ENCODE measurements around the gene LTBP1. TPM values are rescaled to one million over a fixed set of nuclear protein-coding genes. Genes with fewer than 3 reads are reported as not detected.

The LTBP1 gene
- total and polyA plus RNA-seq, 2 donors (not counting 1 experiment from before 2014, with no cell fraction given) = 0.69 TPM; not detected in 1

- H3K4me3 Mint-ChIP-seq = no peak overlapping the region
- no peak for DNase-seq
- H3K4me2 ChIP-seq (replicated peaks; ENCODE audit: low read depth, low read length, poor library complexity, severe bottlenecking) = no peak overlapping the region
- H3K9me3 ChIP-seq (ENCODE audit: control extremely low read depth in 1 of 3, control insufficient read depth in 2 of 3, insufficient read depth in 1 of 3, low read length in 2 of 3) = peaks cover 0 to 1% (median 0%) of the 10 kb centered on the region in 3 donors
- no peaks in the 10 kb centered on the region for H3K4me1 ChIP-seq (ENCODE audit: control insufficient read depth in 2 of 2, insufficient read depth in 2 of 2, low read length in 2 of 2)
- no peak overlapping the region for H3K9ac ChIP-seq (ENCODE audit: low read length)
- whole genome bisulfite sequencing (ENCODE audit: insufficient coverage) = 77% methylated on average over 2 of the region's 5 CpGs
- TF ChIP-seq EZH2 (IDR thresholded peaks at IDR 0.05; ENCODE audit: borderline replicate concordance, insufficient read depth, low read depth, low read length, poor library complexity, severe bottlenecking) (no peak), CTCF (IDR thresholded peaks at IDR 0.05) (no peak)
- CTCF ChIA-PET = no interaction called here
- H3K27me3 ChIP-seq (replicated peaks in 1 of 4; ENCODE audit: control extremely low read depth in 1 of 4, control insufficient read depth in 3 of 4, insufficient read depth in 4 of 4, low read length in 3 of 4) = no peaks in the 10 kb centered on the region
- no peaks in the 10 kb centered on the region for H3K9me3 Mint-ChIP-seq (ENCODE audit: insufficient read depth)
- intact Hi-C loops (cut with micrococcal nuclease) = no loop called here
- no peaks in the 10 kb centered on the region for H3K36me3 ChIP-seq (replicated peaks in 1 of 2; ENCODE audit: control extremely low read depth in 1 of 2, control insufficient read depth in 1 of 2, extremely low read depth in 1 of 2, insufficient read depth in 2 of 2, low read length in 1 of 2)
- no peaks in the 10 kb centered on the region for H3K4me1 Mint-ChIP-seq
- H4K20me1 ChIP-seq (ENCODE audit: control insufficient read depth, insufficient read depth, low read length, poor library complexity, severe bottlenecking) = no peaks in the 10 kb centered on the region
- no peak overlapping the region for H2AFZ ChIP-seq (ENCODE audit: insufficient read depth, low read depth, low read length, poor library complexity, severe bottlenecking)
- no peak for ATAC-seq (ENCODE audit: low read depth)
- POLR2A ChIA-PET = no interaction called here
- H3K27me3 Mint-ChIP-seq = peaks cover 4% of the 10 kb centered on the region
- no peak overlapping the region for H3K27ac Mint-ChIP-seq
- no peak overlapping the region for H3K4me3 ChIP-seq (ENCODE audit: control extremely low read depth in 1 of 5, extremely low read depth in 1 of 5, insufficient read depth in 1 of 5, low read depth in 2 of 5, low read length in 4 of 5)
- no peaks in the 10 kb centered on the region for H3K79me2 ChIP-seq (ENCODE audit: control insufficient read depth, insufficient read depth, low read length)
- no peak overlapping the region for H3K27ac ChIP-seq (ENCODE audit: low read length in 2 of 2)
These were observed 250.6 kb downstream of the LTBP1 start for GRCh38 chr2:33197198-33197938.

GRCh38 chr2:33202641-33203522 lies 256.1 kb downstream of the LTBP1 start:
- intact Hi-C loops (cut with micrococcal nuclease) = no loop called here
- no peaks in the 10 kb centered on the region for H3K36me3 ChIP-seq (replicated peaks in 1 of 2; ENCODE audit: control extremely low read depth in 1 of 2, control insufficient read depth in 1 of 2, extremely low read depth in 1 of 2, insufficient read depth in 2 of 2, low read length in 1 of 2)
- POLR2A ChIA-PET = no interaction called here
- H3K27me3 Mint-ChIP-seq = peaks cover 6% of the 10 kb centered on the region
- WGBS (ENCODE audit: insufficient coverage) = 90% methylated on average over 8 of the region's 9 CpGs
- H3K9me3 Mint-ChIP-seq (ENCODE audit: insufficient read depth) = no peaks in the 10 kb centered on the region
- H3K27ac ChIP-seq (ENCODE audit: low read length in 2 of 2) = no peak overlapping the region
- no peaks in the 10 kb centered on the region for H3K4me1 ChIP-seq (ENCODE audit: control insufficient read depth in 2 of 2, insufficient read depth in 2 of 2, low read length in 2 of 2)
- no peaks in the 10 kb centered on the region for H3K9me3 ChIP-seq (ENCODE audit: control extremely low read depth in 1 of 3, control insufficient read depth in 2 of 3, insufficient read depth in 1 of 3, low read length in 2 of 3)
- no peak overlapping the region for H2AFZ ChIP-seq (ENCODE audit: insufficient read depth, low read depth, low read length, poor library complexity, severe bottlenecking)
- H3K27me3 ChIP-seq (replicated peaks in 1 of 4; ENCODE audit: control extremely low read depth in 1 of 4, control insufficient read depth in 3 of 4, insufficient read depth in 4 of 4, low read length in 3 of 4) = no peaks in the 10 kb centered on the region
- no peaks in the 10 kb centered on the region for H3K79me2 ChIP-seq (ENCODE audit: control insufficient read depth, insufficient read depth, low read length)
- DNase-seq (no peak), ATAC-seq (ENCODE audit: low read depth) (no peak)
- H3K4me3 ChIP-seq (ENCODE audit: control extremely low read depth in 1 of 5, extremely low read depth in 1 of 5, insufficient read depth in 1 of 5, low read depth in 2 of 5, low read length in 4 of 5) = no peak overlapping the region
- H3K4me3 Mint-ChIP-seq = no peak overlapping the region
- H3K4me1 Mint-ChIP-seq = peaks cover 4% of the 10 kb centered on the region
- no peak overlapping the region for H3K9ac ChIP-seq (ENCODE audit: low read length)
- CTCF ChIA-PET = no interaction called here
- H3K4me2 ChIP-seq (replicated peaks; ENCODE audit: low read depth, low read length, poor library complexity, severe bottlenecking) = no peak overlapping the region
- H4K20me1 ChIP-seq (ENCODE audit: control insufficient read depth, insufficient read depth, low read length, poor library complexity, severe bottlenecking) = no peaks in the 10 kb centered on the region
- TF ChIP-seq CTCF (IDR thresholded peaks at IDR 0.05) (no peak), EZH2 (IDR thresholded peaks at IDR 0.05; ENCODE audit: borderline replicate concordance, insufficient read depth, low read depth, low read length, poor library complexity, severe bottlenecking) (no peak)
- H3K27ac Mint-ChIP-seq = no peak overlapping the region
